SU-DHL-6 (cell line): ENCODE results near the gene HLA-F.

Experiments
- CTCF ChIP-seq: fragments of 200-600 bp; sonication (generic); IDR thresholded peaks from one replicate; pipeline ENCODE4 v1.5.1; 2017; ENCODE audit warnings: antibody characterized with exemption, mild to moderate bottlenecking, low read length, moderate library complexity; ENCODE audit not compliant: insufficient read depth, poor library complexity, severe bottlenecking
- EZH2phosphoT487 ChIP-seq: fragments of 200-600 bp; sonication (generic), shearing (Covaris generic); conservative IDR thresholded peaks from 2 replicates; pipeline ENCODE4 v1.6.1; 2018; ENCODE audit warnings: mild to moderate bottlenecking, antibody characterized with exemption, low read length, moderate library complexity, mixed read lengths

DNA sequence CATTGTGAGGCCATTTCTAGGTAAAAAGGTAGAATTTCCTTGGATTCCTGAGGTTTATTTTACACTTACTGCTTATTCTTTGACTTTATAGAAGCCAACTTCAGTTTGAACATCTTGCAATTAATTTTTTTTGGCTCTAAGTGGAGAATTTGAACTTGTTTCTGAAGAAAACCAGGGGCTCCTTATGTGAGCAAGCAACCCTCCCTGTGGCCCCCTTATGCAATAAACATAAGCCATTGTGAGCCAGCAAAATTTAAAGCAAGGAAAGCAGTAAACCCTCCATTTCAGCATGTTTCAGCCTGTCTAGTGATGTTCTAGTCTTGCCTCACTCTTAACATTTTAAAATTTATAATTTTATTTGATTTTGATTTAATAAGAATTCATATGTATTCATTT is 5.6 kb downstream of the HLA-F start:
- no peak for TF ChIP-seq CTCF
- TF ChIP-seq EZH2phosphoT487, result no peak
